ENCODE results near the gene CCDC197.
A peak's percentile ranks its signal among the peaks of the same experiment; 100 is the strongest.

DNA sequence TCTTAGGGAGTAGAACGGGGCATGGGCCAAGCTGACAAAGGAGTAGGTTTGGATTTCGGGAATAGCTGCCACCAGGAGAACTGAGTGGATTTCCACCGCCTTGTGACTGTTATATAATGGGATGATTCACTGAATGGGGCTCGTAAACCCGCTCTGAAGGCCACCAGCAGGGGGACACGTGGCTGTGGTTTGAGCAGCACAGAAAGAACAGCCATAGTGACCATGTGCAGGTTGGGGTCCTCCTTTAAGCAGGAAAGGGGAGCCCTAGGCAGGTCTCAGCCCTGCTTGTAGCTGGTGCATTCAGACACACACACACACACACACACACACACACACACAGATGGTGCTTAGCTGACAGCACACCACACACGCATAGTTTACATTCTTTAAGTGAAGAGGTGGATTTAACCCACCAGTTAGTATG lies 12.1 kb upstream of the CCDC197 start:
- TF ChIP-seq POLR2A (IDR thresholded peaks at IDR 0.05): no peak
- TF ChIP-seq, protein P1, sequence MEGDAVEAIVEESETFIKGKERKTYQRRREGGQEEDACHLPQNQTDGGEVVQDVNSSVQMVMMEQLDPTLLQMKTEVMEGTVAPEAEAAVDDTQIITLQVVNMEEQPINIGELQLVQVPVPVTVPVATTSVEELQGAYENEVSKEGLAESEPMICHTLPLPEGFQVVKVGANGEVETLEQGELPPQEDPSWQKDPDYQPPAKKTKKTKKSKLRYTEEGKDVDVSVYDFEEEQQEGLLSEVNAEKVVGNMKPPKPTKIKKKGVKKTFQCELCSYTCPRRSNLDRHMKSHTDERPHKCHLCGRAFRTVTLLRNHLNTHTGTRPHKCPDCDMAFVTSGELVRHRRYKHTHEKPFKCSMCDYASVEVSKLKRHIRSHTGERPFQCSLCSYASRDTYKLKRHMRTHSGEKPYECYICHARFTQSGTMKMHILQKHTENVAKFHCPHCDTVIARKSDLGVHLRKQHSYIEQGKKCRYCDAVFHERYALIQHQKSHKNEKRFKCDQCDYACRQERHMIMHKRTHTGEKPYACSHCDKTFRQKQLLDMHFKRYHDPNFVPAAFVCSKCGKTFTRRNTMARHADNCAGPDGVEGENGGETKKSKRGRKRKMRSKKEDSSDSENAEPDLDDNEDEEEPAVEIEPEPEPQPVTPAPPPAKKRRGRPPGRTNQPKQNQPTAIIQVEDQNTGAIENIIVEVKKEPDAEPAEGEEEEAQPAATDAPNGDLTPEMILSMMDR (IDR thresholded peaks at IDR 0.05): peak in 5 of 7 experiments; percentile 15 to 56 (median 51)

Data from body of pancreas (tissue), 4 donors.